Fibroblast of skin of left biceps (primary cell): ENCODE data around the gene DNAH3.
"Not testable (repeated sequence)": the region's sequence is repeated elsewhere in the genome, so short reads cannot be mapped to it uniquely, and the experiment has no call there.

Source experiments
- DNase-seq, 2 experiments: peaks; one replicate each; pipeline ENCODE4 v3.0.0-alpha.2; 2013; ENCODE audit warnings: low read depth in 2 of 2

The DNAH3 gene

DNA sequence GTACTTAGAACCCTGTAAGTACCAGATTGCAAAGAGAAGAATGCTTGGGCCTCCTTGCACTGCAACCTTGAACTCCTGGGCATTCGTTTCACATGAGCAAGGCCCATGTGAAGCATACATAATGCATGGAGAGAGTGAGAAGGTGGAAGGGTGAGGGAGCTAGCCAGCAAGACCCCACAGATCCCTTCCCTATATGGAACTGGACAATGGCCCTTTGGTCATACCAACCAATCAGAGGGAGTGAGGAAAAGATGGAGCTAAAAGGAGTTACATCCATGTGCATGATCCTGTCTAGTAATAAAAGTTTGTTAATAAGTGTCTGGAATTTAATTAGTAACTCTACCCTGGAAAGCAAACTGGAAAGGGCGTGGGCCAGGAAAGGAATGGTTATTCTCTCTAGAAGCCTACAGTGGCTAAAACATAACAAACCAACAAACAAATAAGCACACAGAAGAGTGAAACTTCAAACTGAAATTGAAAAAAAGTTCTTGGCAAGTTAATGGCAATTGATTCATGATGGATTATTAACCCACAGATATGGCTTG lies 29.6 kb downstream of the DNAH3 start:
- DNase-seq = no peak

DNA sequence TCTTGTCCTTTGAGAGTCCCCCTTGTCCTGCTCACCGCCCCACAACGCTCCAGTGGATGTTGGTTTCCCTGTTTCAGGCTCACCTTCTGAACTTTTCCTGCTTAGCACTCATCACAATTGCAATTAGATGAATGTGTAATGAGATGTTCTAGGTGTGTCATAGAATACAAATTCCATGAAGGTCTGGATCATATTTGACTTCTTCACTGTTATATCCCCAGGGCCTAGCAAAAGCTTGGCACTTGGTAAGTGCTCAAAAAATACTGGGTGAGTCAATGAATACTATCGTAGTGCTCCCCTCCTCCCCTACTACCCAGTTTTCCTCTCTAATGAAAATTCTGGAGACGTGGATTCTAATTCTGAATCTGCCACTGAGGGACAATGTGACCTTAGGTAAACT lies 33.1 kb downstream of the DNAH3 start:
- DNase-seq = no peak

DNA sequence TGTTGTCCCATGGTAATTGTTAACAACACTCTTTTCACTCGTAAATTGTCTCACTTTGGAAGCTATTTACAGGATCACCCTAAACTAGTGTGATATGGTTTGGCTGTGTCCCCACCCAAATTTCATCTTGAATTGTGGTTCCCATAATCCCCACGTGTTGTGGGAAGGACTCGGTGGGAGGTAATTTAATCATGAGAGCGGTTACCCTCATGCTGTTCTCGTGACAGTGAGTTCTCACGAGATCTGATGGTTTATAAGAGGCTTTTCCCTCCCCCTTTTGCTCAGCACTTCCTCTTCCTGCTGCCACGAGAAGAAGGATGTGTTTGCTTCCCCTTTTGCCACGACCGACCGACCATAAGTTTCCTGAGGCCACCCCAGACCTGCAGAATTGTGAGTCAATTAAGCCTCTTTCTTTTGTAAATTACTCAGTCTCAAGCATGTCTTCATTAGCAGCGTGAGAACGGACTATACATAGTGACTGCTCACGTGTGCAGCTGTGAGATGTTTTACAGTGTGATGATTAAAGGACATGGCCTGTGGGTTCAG lies 34.4 kb downstream of the DNAH3 start:
- no peak for DNase-seq

DNA sequence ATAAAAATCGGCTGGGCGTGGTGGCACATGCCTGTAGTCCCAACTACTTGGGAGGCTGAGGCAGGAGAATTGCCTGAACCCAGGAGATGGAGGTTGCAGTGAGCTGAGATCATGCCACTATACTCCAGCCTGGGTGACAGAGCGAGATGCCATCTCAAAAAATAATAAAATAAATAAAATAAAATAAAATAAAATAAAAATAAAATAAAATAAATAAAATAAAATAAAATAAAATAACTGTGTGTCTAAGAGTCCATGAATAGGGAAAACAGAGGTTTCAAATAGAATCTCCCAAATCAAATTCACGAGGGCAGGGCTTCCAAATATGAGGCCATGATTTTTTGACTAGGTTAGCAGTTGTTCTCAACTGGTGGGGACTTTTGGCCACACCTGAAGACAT lies 35.1 kb downstream of the DNAH3 start:
- not testable (repeated sequence) for DNase-seq

DNA sequence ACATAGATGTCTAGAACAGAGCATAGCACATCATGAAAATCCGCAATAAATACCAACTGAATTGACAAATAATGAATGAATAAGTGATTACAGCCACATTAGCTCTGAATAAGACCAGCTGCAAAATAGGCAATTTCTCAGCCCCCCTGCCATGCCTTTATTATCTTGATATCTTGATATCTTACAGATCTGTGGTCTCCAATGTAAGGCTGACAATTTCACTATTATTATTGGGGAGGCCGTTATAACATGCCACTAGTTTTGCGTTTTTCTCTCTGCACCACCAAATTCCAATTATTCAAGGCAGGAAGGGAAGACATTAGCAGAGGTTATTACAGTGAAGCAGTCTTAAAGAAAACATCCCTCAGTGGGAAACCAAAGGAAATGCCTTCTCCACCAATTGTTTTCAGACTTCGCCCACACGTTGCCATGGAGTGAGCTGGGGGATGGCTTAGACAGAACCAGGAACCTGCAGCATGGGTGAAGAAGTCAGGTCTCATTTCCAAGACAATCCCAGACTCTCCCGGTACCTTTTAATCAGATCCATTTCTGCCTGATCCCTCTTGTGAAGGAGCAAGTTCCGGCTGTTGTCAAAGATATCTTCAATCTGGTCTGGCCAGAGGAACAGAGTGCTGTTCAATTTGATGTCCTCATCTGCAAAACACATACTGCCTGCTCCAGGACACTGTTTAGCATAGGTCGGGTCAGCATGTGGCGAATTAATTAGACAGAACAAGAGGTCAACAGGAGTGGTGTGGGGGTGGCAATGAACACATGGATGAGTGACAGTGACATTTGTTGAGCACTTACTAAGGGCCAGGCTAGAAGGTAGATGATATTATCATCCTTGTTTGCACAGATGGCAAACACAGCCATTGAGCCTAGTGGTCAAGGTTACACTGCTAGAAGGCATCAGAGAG lies 46.4 kb downstream of the DNAH3 start:
- DNase-seq = peak in 1 of 2 experiments; percentile 21

DNA sequence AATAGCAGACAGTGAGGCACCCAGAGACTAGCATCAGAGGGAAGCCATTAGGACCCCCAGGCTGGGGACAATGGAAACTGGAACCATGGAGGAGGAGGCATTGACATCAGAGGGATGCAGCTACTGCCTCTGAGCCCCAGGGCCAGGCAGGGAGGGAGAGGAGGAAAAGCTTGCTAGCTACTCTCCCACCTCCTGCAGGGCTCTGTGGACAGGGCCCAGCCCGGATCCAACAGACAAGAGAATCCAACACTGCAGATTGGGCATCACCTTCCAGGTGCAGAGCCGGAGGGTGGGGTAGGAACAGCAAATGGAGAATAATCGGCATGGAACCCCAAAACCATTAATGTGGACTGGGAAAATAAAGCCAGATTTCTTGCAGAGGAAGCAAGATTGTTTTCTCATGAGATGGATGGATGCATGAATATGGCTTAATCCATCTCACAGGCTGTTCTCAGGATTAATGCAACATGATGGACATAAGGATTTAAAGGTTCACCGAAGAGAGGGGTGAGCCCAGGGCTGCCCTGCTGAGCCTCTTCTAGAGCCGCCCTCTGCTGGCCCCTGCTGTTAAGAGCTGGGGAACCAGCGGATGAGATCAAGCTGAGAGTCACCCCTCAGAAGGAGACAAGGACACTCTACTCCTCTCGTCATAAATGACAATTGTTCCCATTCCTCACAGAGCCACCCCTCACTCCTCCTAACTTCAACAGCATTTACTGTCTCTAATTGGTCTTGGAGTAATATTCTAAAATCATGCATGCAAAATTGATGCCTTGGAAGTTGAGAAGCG lies 48.8 kb downstream of the DNAH3 start:
- DNase-seq = no peak

DNA sequence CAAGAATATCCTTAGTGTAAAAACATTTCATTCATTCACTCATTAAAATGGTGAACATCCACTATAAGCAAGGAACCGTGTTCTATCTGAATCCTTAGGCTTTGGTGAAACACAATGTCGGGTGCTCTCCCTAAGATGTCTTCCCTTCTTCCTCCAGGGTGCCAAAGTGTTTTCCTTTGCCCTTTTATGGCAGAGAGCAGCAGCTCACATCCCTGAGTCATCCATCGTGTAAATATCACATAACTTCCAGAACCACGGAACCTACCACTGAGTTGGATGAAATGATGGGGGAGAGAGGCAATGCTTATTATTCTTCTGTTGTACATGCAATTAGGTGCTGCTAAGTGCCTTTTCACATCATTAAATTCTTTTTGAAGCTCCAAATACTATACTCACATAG lies 50.2 kb downstream of the DNAH3 start:
- peak; percentile 42 to 49 for DNase-seq

DNA sequence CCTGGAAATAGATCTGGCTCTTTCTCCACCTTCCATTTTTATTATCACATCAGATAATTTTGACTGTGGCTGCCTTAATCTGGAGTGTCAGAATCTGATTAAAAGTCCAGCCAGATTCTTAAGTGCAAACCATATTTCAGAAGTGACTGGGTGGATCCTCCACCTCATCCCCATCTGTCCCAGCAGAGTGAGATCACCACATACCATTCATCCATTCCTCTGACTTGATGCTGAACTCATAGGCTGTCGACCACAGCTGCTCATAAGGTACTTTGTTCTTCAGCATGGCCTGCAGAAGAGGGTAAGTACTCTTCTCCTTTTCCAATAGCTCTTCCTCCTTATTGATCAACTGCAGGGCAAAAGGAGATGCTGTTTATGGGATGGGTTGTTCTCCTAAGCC lies 53.5 kb downstream of the DNAH3 start:
- DNase-seq = peak in 1 of 2 experiments; percentile 15

DNA sequence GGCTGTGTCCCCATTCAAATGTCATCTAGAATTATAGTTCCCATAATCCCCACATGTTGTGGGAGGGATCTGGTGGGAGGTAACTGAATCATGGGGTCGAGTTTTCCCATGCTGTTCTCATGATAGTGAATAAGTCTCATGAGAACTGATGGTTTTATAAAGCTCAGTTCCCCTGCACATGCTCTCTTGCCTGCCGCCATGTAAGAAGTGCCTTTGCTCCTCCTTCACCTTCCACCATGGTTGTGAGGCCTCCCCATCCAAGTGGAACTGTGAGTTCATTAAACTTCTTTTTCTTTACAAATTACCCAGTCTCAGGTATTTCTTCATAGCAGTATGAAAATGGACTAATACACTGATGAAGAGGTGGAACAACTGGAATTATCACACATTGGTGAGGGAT lies 55.9 kb downstream of the DNAH3 start:
- not testable (repeated sequence) for DNase-seq

DNA sequence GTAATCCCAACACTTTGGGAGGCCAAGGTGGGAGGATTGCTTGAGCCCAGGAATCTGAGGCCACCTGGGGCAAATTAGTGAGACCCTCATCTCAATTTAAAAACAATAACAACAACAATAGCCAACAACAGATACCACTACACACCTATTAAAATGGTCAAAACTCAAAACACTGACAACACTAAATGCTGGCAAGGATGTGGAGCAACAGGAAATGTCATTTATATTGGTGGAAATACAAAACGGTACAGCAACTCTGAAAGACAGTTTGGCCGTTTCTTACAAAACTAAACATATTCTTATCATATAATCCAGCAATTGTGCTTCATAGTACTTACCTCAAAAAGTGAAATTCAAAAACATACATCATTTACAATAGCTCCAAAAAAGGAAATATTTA lies 57.7 kb downstream of the DNAH3 start:
- no peak for DNase-seq

DNA sequence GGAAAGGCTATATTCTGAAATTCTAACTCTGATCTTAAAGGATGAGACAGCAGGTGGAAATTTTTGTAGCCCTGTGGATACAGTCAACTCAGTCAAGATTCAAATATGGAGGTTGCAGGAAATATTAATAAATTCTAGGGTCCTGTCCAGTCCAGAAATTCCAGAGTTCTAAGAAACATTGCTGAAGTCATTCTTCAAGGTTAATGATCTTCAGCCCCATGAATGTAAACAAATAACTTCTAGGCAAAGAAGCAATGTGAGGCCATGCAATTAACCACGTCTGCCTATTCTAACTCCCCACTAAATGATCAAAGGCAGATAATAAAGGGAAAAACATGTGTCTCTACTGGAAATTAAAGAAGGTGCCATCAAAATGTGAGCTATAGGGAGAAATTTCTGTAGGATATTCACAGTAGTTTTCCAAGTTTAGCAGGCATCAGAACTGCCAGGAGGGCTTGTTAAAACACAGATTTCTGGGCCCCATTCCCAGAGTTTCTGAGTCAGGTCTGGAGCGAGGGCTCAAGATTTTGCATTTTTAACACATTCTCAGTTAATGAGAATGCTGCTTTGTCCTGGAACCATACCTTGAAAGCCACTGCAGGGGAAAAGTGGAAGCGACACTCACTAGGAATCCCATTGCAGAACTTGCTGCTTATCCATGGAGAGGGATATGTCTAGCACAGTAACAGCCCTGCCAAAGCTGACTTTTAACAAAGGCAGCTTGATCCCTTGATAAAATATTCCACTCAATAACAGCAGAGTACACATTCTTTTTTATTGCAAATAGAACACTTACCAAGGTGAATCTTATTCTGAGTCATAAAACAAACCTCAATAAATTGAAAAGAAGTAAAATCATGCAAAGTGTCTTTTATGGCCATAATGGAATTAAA lies 61.8 kb downstream of the DNAH3 start:
- no peak for DNase-seq

DNA sequence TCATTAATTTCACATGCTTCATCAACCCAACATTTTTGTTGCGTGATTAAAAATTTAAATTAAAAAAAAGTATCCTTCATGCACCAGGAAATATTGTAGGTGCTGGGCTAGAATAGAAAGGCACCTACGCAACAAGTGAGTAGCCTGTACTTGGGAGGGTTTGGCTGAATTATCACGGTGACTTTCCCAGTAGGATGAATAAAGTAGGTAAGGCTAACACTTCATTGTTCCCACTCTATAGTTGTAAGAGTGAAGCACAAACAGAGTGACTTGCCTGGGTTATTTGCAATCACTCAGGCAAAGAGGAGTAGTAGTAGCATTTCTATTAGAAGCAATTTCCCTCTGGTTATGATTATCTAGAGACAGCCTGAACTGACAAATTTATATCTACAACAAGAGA lies 62.5 kb downstream of the DNAH3 start:
- DNase-seq = no peak

DNA sequence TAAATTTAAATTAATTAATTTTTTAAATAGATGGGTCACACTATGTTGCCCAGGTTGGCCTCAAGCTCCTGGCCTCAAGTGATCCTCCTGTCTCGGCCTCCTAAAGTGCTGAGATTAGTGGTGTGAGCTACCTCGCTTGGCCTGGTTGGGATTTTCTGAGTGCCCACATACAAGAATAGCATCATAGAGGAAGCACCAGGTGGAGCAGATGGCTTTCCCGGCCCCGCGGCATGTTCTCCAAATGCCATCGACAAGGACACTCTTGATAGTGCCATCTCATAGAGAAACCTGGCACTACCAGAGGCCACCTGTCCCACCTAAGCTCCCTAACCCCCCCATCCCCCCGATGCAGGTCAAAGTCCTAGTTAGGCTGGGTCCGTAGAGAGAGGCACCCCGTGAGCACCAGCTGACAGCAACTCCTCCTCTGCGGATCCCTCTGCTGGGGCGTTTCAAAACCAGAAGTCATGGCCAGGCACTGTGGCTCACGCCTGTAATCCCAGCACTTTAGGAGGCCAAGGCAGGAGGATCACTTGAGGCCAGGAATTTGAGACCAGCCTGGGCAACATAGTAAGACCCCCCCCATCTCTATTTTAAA lies 65.9 kb downstream of the DNAH3 start:
- DNase-seq = no peak

DNA sequence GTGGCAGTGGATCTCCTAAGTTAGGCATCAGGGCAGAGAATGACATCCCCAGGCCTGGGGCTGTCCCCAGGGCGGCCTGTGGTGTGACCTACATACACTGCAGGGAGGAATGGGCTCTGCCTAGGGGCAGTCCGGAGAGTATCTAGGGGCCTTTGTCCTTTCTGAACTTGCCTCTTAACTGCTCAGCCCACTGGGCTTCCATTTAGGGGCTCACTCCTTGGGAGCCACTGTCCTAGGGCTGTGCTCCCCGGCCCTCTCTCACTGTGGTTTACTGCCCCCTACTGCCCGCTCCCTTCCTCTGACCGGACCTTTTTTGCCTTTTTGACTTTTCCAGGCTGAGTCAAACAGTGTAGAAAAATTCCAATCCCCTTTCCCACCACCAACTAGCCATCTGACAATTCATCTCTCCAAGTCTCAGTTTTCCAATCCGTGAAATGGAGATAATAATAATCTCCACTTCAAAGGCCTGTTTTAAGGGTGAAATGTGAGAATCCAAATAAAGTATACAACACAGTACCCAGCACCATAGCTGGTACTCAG lies 66.8 kb downstream of the DNAH3 start:
- peak in 1 of 2 experiments; percentile 11 for DNase-seq

DNA sequence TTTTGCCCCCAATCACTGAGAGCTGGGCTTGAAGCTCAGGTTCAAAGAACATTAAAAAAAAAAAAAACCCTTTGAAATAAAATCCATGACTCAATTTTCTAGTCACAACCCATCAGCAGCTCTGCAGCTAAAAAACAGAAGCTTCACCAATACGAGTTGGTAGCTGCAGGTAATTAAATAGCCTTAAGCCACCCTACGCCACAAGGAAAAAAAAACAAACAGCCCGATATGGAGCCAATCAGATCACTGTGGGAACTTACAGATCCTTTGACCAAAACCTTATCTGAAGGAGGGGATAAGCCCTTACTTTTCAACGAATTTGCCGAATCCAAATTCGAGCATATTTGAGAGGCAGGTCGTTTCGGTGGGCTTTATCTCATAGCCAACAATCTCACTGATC lies 69.3 kb downstream of the DNAH3 start:
- DNase-seq = no peak

DNA sequence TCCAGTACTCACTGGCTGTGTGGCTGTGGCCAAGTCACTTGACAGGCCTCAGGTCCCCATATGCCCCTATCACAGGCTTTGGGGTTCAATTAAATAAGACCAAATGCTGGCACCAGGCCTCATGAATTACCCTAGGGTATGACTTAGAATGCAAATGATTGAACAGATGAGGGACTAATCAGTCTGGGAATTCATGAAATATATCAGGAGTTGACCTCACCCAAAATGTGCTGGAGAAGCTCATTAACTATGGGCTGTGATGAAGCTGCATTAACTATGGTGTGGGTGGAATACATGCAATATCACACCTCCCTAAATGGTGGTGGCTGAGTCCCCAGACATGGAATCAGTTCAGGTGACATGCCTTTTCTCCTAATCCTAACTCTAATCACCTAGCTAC lies 72.1 kb downstream of the DNAH3 start:
- DNase-seq = no peak

DNA sequence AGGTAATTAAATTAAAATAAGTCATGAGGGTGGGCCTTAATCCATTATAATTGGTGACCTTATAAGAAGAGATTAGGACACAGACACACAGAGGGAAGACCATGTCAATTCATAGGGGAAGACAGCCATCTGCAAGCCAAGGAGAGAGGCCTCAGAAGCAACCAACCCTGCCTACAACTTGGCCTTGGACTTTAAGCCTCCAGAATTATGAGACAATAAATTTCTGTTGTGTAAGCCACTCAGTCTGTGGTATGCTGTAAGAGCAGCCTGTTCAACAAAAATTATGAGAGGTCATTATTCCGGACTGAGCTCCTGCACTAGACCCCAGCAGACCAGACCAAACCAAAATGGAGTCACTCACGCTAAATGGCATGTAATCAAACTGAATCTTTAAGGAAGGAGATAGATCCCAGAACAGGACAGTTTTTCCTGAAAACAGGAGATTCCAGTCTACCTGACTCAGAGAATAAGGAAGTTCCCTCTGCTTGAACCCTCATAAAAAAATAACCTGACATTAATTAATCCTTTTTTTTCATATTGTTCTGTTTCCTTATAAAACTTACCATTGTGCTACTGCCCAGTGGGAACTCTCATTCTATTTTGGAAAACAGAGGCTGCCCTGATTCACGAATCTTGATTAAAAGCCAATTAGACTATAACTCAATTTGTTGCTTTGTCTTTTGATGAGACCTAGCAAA lies 74.3 kb downstream of the DNAH3 start:
- no peak for DNase-seq

DNA sequence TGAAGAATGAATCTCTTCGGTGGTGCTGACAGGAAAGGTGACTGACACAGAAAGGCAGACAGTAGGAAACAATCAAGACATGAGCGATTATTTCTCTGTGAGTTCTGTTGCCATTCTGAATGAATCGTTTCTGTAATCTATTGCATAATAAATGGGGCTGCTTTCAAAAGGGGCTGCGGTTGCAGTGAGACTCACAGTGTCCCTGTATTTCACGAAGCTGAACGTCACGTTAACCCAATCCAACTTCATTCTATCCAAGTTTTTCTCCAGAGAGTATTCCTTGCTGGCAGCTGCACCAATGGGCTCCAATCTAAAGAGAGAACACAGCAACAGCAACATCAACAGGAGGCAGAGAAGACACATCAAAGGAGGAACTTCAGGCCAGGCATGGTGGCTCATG lies 75.4 kb downstream of the DNAH3 start:
- no peak for DNase-seq

DNA sequence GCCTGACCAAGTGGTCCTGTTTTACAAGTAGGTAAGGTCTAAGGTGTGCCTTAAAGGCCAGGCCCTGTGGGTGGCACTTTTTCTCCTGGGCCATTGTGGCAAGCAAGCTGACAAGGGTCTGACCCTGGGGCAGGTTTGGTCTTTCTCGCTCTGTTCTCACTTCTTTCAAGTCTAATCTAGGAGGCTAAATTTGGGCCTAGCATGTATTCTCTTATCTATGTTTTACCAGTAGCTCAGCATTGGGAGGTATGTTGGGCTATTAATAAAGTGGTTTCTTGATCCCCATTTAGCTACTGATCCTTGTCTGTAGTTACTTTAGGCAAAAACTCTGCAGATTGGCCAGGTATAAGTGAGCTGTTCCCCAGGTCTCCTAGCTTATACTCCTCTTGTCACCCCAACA lies 77.7 kb downstream of the DNAH3 start:
- no peak for DNase-seq

DNA sequence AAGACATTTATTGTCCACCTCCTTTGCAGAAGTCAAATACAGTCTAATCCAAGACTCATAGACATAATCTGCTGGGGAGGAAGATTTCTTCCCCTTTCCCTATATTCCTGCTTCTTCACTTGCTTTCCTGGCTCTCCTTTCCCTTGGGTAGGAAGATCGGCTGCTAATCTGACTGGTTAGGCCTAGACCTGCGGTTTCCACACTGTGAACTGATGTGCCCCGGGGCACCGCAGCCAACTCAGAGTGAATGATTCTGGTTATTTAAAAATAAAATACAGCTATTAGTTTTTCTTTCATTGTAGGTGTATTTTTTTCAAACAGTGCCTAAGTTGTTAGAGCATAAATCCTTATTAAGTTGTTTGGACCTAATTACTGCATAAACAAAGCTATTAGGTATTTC lies 78.9 kb downstream of the DNAH3 start:
- DNase-seq = no peak
